HCT116 (cell line): ENCODE measurements around the gene CCDC74A. TPM values are rescaled to one million over a fixed set of nuclear protein-coding genes. Genes with fewer than 3 reads are reported as not detected.

Experiments used
- ATAC-seq: fragments of 200-7000 bp; cut with Tn5 transposase; 2 replicates; pipeline ENCODE4 v1.9.1; 2020; ENCODE audit warnings: mild to moderate bottlenecking, moderate library complexity
- BruUV-seq: library from RNA; stranded (reverse); fragments of 400-500 nt; replicated peaks from 2 replicates; lab custom pipeline; 2021; lab: Mats Ljungman, UMichigan
- CTCF ChIA-PET: fragments of 300-600 bp; sonication (Branson Sonifier 250); formaldehyde crosslinking; loops from one replicate; lab custom pipeline; 2021; ENCODE audit warnings: antibody characterized with exemption; lab: Charles Lee
- POLR2A ChIA-PET: fragments of 300-600, 350-600 bp; sonication (Branson Sonifier 250); formaldehyde crosslinking; loops from one replicate; lab custom pipeline; 2021; ENCODE audit warnings: antibody characterized with exemption; lab: Charles Lee
- RAD21 ChIA-PET, 2 experiments: fragments of 300-600 bp; sonication (Branson Sonifier 250); formaldehyde crosslinking; loops; one replicate each; lab custom pipeline; 2023; ENCODE audit warnings: low total read pairs in 2 of 2; ENCODE audit not compliant: uncharacterized antibody in 2 of 2, unreplicated experiment in 2 of 2, low non-redundant PET in 1 of 2; lab: Charles Lee
- DNase-seq: peaks from one replicate; pipeline ENCODE4 v3.0.0-alpha.2; 2010; ENCODE audit warnings: low read depth, low spot score
- H2AFZ ChIP-seq: fragments of 200-600 bp; shearing (Covaris generic), sonication (generic); 2 replicates; pipeline ENCODE4 v1.6.1; 2017; ENCODE audit warnings: low read depth, mixed run types, mixed read lengths, antibody characterized with exemption, low read length; ENCODE audit not compliant: poor library complexity, severe bottlenecking
- H3K27ac ChIP-seq: 2 replicates; pipeline ENCODE4 v1.5.1; 2012; ENCODE audit warnings: low read depth, low read length
- H3K27me3 ChIP-seq: fragments of 200-600 bp; sonication (generic); 2 replicates; pipeline ENCODE4 v1.6.1; 2016; ENCODE audit warnings: mixed run types, low read length, mixed read lengths; ENCODE audit not compliant: insufficient read depth
- H3K36me3 ChIP-seq, 2 experiments: fragments of 200-500 bp in 1 of 2; fragments of 200-600 bp in 1 of 2; sonication (Bioruptor generic) in 1 of 2; sonication (generic) in 1 of 2; 2 replicates each; pipeline versions ENCODE4 v1.5.1 to v1.6.1; 2014 to 2016; ENCODE audit warnings: low read length in 2 of 2, inconsistent platforms in 1 of 2, mixed read lengths in 1 of 2, mixed run types in 1 of 2; ENCODE audit not compliant: insufficient read depth in 2 of 2, control insufficient read depth in 1 of 2
- H3K4me1 ChIP-seq, 2 experiments: fragments of 200-600 bp in 1 of 2; sonication (generic) in 1 of 2; 2 replicates each; pipeline versions ENCODE4 v1.5.1 to v1.6.1; 2012 to 2017; ENCODE audit warnings: low read length in 2 of 2, inconsistent platforms in 1 of 2, mild to moderate bottlenecking in 1 of 2, mixed read lengths in 1 of 2, mixed run types in 1 of 2, moderate library complexity in 1 of 2; ENCODE audit not compliant: insufficient read depth in 2 of 2, control insufficient read depth in 1 of 2
- H3K4me2 ChIP-seq: fragments of 200-600 bp; sonication (generic); 2 replicates; pipeline ENCODE4 v1.6.1; 2017; ENCODE audit warnings: mixed run types, low read length, mixed read lengths
- H3K4me3 ChIP-seq, 2 experiments: fragments of 200-600 bp in 1 of 2; sonication (generic) in 1 of 2; replicated peaks in 1 of 2; 2 replicates each; pipeline ENCODE4 v1.5.1; 2011 to 2016; ENCODE audit warnings: low read length in 2 of 2, control low read depth in 1 of 2, low read depth in 1 of 2, mild to moderate bottlenecking in 1 of 2, mixed read lengths in 1 of 2, mixed run types in 1 of 2
- H3K79me2 ChIP-seq: fragments of 200-600 bp; sonication (generic); 2 replicates; pipeline ENCODE4 v1.6.1; 2017; ENCODE audit warnings: mild to moderate bottlenecking, mixed run types, low read length, moderate library complexity, mixed read lengths; ENCODE audit not compliant: insufficient read depth
- H3K9ac ChIP-seq: fragments of 200-600 bp; sonication (generic); 2 replicates; pipeline ENCODE4 v1.6.1; 2016; ENCODE audit warnings: low read length, mixed read lengths
- H3K9me2 ChIP-seq: fragments of 200-600 bp; sonication (generic), shearing (Covaris generic); 2 replicates; pipeline ENCODE4 v1.6.1; 2017; ENCODE audit warnings: mixed run types, mild to moderate bottlenecking, moderate library complexity; ENCODE audit not compliant: insufficient read depth
- H3K9me3 ChIP-seq, 2 experiments: fragments of 200-500 bp in 1 of 2; fragments of 200-600 bp in 1 of 2; sonication (Bioruptor generic) in 1 of 2; sonication (generic) in 1 of 2; 2 replicates each; pipeline ENCODE4 v1.6.1; 2014 to 2017; ENCODE audit warnings: low read length in 2 of 2, mixed read lengths in 2 of 2, inconsistent platforms in 1 of 2, low read depth in 1 of 2, mild to moderate bottlenecking in 1 of 2, mixed run types in 1 of 2, moderate library complexity in 1 of 2; ENCODE audit not compliant: control insufficient read depth in 1 of 2, insufficient read depth in 1 of 2
- H4K20me1 ChIP-seq: fragments of 200-600 bp; sonication (generic), shearing (Covaris generic); 2 replicates; pipeline ENCODE4 v1.6.1; 2017; ENCODE audit warnings: mixed run types, mild to moderate bottlenecking, moderate library complexity; ENCODE audit not compliant: insufficient read depth
- CBX3 ChIP-seq: IDR thresholded peaks from 2 replicates; pipeline ENCODE4 v1.6.1; 2012; ENCODE audit warnings: low read depth
- EZH2 ChIP-seq: fragments of 200-600 bp; sonication (generic); IDR thresholded peaks from 2 replicates; pipeline ENCODE4 v1.6.1; 2017; ENCODE audit warnings: antibody characterized with exemption, mixed run types
- MAX ChIP-seq: IDR thresholded peaks from 2 replicates; pipeline ENCODE4 v1.6.1; 2012
- POLR2A ChIP-seq: IDR thresholded peaks from 2 replicates; pipeline ENCODE4 v1.7.0; 2011; ENCODE audit warnings: borderline replicate concordance; ENCODE audit not compliant: insufficient read depth, insufficient read length; ENCODE audit errors: extremely low read depth
- SP1 ChIP-seq: IDR thresholded peaks from 2 replicates; pipeline ENCODE4 v1.6.1; 2012; ENCODE audit warnings: low read depth
- TCF7L2 ChIP-seq: IDR thresholded peaks from 2 replicates; pipeline ENCODE4 v1.7.0; 2011; ENCODE audit warnings: borderline replicate concordance, inconsistent platforms; ENCODE audit not compliant: insufficient read depth, insufficient read length; ENCODE audit errors: extremely low read depth
- YY1 ChIP-seq: IDR thresholded peaks from 2 replicates; pipeline ENCODE4 v1.6.1; 2011; ENCODE audit warnings: low read length, low read depth, moderate library complexity, mild to moderate bottlenecking; ENCODE audit not compliant: insufficient replicate concordance; ENCODE audit errors: extremely low read depth
- ZNF274 ChIP-seq: fragments of 200-500 bp; sonication (Bioruptor generic); IDR thresholded peaks from 2 replicates; pipeline ENCODE4 v1.6.1; 2014; ENCODE audit warnings: mild to moderate bottlenecking, low read depth, low read length, inconsistent platforms
- intact Hi-C: fragments of 100-400 bp; cut with micrococcal nuclease; formaldehyde crosslinking; loops from 2 replicates; pipeline ENCODE4 v1.10.0; 2022
- microRNA-seq: library from miRNA; unstranded; fragments of <30 nt; microRNA quantifications from one replicate; pipeline ENCODE4, GENCODE V29; 2016; ENCODE audit warnings: borderline number of aligned reads
- total RNA-seq: library from RNA; stranded (reverse); gene quantifications from one replicate; pipeline ENCODE4 v1.2.1, GENCODE V29; 2021; ENCODE audit not compliant: unreplicated experiment
- TF ChIP-seq, protein P1 (sequence below), 3 experiments: fragments of 200-600 bp in 1 of 3; sonication (generic) in 1 of 3; IDR thresholded peaks in 2 of 3; conservative IDR thresholded peaks in 1 of 3; 2 replicates each; pipeline ENCODE4 v1.5.1; 2012 to 2017; ENCODE audit warnings: low read depth in 2 of 3, low read length in 2 of 3, antibody characterized with exemption in 1 of 3, borderline replicate concordance in 1 of 3, control low read depth in 1 of 3, mild to moderate bottlenecking in 1 of 3, mixed read lengths in 1 of 3, mixed run types in 1 of 3, moderate library complexity in 1 of 3; ENCODE audit not compliant: insufficient read depth in 1 of 3

Gene CCDC74A
- total RNA-seq, 1 experiment from 2014 or later, result 13.6 TPM

DNA sequence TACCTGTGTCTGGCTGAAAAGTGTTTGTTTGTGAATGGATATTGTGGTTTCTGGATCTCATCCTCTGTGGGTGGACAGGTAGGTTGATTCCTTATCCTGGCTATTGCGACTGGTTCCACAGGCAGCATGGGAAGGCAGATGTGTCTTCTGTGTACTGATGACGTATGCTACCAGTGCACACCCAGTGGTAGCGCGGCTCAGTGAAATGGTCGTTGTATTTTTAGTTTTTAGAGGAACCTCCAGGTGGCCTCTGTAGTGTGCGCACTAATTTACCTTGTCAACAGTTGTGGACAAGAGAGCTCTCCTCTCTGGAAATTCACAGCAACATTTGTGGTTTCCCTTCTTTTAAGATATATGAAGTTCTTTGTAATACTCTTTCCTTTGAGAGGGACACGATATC is 52.5 kb downstream of the CCDC74A start:
- CTCF ChIA-PET, result no interaction called here
- no peak overlapping the region for H2AFZ ChIP-seq
- no peak overlapping the region for H3K27ac ChIP-seq
- RAD21 ChIA-PET, result no interaction called here
- H4K20me1 ChIP-seq, result no peaks in the 10 kb centered on the region
- H3K79me2 ChIP-seq, result no peaks in the 10 kb centered on the region
- H3K9ac ChIP-seq, result no peak overlapping the region
- no peaks in the 10 kb centered on the region for H3K9me2 ChIP-seq
- H3K4me2 ChIP-seq, result peak overlapping the region; percentile 24; the same call in 1 of the 2 replicates
- ATAC-seq, result peak; percentile 92
- DNase-seq, result peak; percentile 7
- H3K27me3 ChIP-seq, result peaks cover 85% of the 10 kb centered on the region
- H3K4me1 ChIP-seq, result no peaks in the 10 kb centered on the region; a peak in 1 of 4 replicates
- H3K9me3 ChIP-seq, result no peaks in the 10 kb centered on the region
- POLR2A ChIA-PET, result no interaction called here
- TF ChIP-seq YY1 (no peak), POLR2A (no peak), MAX (no peak), ZNF274 (no peak), CBX3 (no peak), SP1 (no peak), TCF7L2 (no peak), EZH2 (no peak)
- TF ChIP-seq, protein P1, sequence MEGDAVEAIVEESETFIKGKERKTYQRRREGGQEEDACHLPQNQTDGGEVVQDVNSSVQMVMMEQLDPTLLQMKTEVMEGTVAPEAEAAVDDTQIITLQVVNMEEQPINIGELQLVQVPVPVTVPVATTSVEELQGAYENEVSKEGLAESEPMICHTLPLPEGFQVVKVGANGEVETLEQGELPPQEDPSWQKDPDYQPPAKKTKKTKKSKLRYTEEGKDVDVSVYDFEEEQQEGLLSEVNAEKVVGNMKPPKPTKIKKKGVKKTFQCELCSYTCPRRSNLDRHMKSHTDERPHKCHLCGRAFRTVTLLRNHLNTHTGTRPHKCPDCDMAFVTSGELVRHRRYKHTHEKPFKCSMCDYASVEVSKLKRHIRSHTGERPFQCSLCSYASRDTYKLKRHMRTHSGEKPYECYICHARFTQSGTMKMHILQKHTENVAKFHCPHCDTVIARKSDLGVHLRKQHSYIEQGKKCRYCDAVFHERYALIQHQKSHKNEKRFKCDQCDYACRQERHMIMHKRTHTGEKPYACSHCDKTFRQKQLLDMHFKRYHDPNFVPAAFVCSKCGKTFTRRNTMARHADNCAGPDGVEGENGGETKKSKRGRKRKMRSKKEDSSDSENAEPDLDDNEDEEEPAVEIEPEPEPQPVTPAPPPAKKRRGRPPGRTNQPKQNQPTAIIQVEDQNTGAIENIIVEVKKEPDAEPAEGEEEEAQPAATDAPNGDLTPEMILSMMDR (IDR thresholded peaks at IDR 0.05 in 2 of 3, conservative IDR thresholded peaks at IDR 0.05 in 1 of 3; ENCODE audit: borderline replicate concordance in 1 of 3, insufficient read depth in 1 of 3, low read depth in 2 of 3, low read length in 2 of 3), result peak in 1 of 3 experiments; percentile 20; a peak in 1 of 6 replicates
- intact Hi-C loops, result no loop called here
- no peak overlapping the region for H3K4me3 ChIP-seq
- no peaks in the 10 kb centered on the region for H3K36me3 ChIP-seq
- no TSS peak for BruUV-seq

Small RNA genes lying within 50 kb of the gene (microRNA-seq; reads per million reads assigned to microRNA genes)
- not detected for gene MIR4784

Other genes with a start within 250 kb of the CCDC74A start
- gene RAB6D, start 163.7 kb upstream of the CCDC74A start, total RNA-seq, result 0.17 TPM
- not detected for gene TUBA3D, start 51.8 kb upstream of the CCDC74A start, total RNA-seq
- 203 TPM for gene MZT2A, start 35.5 kb upstream of the CCDC74A start, total RNA-seq